HG03457 (cell line): ENCODE data around the gene ATP8A2.

Experiments used
- ATAC-seq: cut with Tn5 transposase; IDR thresholded peaks from one replicate; pipeline ENCODE4 v1.9.1; 2021; ENCODE audit warnings: moderate number of reproducible peaks; ENCODE audit not compliant: unreplicated experiment

The ATP8A2 gene

DNA sequence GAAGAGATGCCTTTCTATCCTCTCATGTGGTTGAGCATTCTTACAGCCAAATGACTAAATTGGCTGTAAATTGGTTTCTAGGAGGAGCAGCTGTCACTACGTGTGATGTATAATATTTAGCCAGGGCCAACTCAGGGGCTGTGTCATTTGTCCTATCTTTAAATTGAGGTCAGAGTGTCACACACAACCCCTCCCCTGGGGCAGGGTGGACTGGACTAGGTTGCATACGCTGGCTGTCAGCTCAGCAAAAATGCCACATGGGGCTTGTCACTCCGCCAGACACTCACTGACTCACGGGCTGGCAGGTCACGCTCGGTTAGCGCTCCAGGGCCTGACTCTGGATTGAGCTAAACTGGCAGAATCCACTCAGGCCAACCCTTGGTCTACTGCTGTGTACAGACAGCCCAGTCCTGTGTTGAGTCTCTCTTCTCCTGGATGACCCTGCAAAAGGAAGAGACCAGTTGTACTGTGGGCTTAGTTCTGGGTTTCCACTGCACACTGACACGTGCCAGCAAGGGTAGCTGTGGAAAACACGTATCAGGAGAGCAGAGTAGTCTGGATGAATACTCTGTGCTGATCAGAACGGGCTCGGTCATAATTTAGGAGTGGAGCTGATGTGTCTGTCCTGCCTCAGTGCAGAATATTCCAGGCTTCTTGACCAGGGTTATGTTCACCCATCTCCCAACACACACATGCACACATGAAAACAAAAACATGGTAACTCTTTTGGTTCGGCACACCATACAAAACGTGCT lies 650.9 kb downstream of the ATP8A2 start:
- no peak for ATAC-seq

DNA sequence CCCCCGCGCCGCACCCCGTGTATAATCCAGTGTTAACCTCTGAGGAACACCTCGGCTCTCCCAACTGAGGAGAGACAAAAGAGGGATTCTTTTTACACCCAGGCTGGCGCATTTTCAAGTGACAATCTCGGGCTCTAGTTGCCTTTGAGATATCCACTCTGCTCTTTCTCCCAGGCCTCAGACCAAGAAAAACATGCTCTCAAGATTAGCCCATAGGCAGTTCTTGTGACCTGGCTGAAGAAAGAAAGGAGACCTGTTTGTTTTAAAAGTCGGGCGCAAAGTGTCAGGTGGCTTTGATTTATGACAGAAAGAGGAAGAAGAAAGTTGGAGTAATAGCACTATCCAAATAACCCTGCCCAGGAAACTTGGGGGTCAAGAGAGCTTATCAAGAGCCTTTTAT lies 652.8 kb downstream of the ATP8A2 start:
- no peak for ATAC-seq

DNA sequence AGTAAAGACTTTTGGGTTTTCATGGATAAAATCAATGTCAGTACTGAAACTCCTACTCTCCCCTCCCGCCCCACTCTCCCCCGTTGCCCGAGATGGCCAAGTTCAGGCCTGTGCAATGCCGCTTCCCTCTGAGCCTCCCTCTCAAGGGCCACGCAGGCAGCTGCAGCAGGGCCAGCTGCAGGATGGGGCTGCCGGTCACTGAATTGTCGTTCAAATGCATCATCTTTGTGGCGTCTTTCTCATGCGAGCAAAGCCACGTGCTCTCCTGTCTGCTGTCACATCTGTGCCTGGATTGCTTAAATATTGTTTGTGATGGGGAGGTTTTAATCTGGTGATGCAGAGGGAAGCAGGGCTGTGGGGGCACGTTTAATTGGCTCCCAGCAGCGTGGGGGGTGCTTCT lies 653.4 kb downstream of the ATP8A2 start:
- ATAC-seq = no peak

DNA sequence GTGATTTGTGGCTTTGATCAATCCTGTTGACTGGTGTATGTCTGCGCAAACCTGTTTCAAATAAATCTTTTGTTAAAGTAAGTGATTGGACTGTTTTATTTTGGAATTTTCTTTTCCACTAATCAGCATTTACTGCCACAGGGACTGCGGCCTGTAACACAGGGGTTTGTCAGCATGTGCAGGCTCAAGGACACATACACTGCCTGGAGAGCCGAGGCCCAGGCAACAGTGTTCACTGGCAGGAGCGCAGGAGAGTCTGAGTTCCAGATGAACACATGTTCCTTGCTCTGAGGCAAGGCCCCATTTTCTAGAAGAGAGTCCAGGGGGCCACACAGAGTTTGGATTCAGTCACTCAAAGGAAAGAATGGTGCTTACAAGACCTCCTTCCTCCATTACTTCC lies 654.0 kb downstream of the ATP8A2 start:
- ATAC-seq = no peak

DNA sequence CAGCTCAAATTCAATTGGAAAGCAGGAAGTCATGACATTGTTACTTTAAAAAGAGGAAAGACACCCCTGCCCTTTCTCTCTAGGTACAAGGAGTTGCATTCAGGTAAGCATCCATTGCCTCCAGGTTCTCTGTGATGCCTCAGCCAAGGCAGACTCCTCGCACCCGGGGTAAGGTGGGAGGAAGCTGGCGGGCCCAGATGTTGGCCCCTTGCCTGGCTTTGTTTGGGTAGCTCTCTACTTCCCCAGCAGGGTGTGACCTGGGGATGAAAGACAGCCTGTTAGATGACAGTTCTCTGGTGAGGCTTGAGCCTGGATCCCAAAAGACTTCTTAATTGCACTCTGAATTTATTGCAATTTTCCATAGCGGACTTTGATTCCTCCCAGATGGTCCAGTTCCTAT lies 654.4 kb downstream of the ATP8A2 start:
- no peak for ATAC-seq

- ATAC-seq = no peak
These were observed 657.9 kb downstream of the ATP8A2 start for GRCh38 chr13:26029581-26030136.

GRCh38 chr13:26030331-26030730 lies 658.6 kb downstream of the ATP8A2 start:
- no peak for ATAC-seq

GRCh38 chr13:26034018-26034417 lies 662.2 kb downstream of the ATP8A2 start:
- no peak for ATAC-seq

GRCh38 chr13:26036383-26036782 lies 664.6 kb downstream of the ATP8A2 start:
- ATAC-seq = no peak

GRCh38 chr13:26037302-26037701 lies 665.5 kb downstream of the ATP8A2 start:
- no peak for ATAC-seq

GRCh38 chr13:26038931-26039475 lies 667.2 kb downstream of the ATP8A2 start:
- no peak for ATAC-seq

DNA sequence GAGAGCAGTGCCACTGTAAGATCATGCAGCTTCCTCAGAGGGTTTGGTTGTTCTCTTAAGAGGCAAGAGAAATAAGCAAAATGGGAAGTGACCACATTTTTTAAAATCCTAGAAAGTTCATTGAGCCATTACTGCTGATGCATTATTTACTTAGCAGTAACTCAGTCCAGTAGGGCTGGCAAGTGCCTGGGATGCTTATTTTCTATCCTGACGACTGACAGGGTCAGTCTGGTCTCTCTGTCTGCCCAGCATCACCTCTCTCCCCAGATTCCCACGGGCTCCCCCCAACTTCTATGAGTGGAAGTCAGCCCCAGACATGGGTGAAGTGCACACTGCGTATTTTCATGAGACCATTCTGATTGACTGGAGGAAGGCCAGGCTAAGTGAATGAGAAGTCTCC lies 669.7 kb downstream of the ATP8A2 start:
- ATAC-seq = no peak

DNA sequence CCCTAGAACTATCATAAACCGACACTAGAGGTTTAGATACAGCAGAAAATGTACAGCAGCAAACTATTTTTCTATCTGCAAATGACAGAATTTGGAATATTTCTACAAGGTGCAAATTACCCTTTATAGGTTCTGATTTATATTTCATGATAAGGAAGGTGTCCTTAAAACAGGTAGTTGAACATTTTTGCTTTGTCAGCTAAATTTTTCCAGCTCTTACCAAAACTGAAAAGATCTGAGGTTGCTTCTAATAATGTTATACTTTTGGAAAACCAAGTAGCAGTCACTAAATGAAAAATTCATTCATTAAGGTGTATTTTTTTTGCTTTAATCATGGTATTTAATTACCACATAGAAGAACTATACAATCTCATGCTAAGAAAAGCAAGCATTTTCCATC lies 671.0 kb downstream of the ATP8A2 start:
- ATAC-seq = no peak

DNA sequence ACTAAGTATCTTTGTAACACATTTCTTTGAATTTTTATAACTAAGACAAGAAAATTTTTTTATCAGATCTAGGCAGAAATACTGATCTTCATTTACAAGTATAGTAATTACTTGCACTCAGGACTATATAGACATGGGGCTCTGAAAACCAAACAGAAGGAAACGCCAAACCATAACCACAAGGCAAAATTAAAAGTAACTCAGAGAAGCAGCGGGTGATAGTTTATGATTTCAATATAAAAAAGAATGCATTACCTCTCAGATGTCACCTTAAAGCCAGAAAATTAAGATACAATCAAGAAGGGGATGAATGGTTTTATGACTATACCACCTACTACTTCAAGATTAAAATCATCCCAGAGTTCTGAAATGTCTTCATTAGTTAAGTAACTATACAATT lies 673.4 kb downstream of the ATP8A2 start:
- no peak for ATAC-seq

- no peak for ATAC-seq
These were observed 674.9 kb downstream of the ATP8A2 start for GRCh38 chr13:26046639-26047038.

GRCh38 chr13:26047040-26047439 lies 675.3 kb downstream of the ATP8A2 start:
- ATAC-seq = no peak

DNA sequence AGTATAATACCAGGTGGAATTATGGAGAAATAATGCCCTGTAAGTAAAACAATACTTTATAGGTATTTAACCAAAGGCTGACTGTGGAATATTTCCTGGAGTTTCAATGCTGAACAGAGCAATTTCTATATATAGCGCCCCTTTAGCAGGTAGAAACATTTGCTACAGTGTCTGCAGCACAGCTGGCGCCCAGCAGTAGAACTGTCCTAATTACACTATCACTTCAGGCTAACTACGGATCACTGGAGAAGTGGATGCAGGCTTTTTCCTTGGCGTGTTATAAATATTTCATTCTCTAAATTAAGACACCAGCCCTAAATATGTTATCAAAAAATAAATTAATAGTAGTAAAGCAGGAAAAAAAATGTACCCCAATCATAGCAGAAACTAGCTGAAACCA lies 677.0 kb downstream of the ATP8A2 start:
- ATAC-seq = no peak

DNA sequence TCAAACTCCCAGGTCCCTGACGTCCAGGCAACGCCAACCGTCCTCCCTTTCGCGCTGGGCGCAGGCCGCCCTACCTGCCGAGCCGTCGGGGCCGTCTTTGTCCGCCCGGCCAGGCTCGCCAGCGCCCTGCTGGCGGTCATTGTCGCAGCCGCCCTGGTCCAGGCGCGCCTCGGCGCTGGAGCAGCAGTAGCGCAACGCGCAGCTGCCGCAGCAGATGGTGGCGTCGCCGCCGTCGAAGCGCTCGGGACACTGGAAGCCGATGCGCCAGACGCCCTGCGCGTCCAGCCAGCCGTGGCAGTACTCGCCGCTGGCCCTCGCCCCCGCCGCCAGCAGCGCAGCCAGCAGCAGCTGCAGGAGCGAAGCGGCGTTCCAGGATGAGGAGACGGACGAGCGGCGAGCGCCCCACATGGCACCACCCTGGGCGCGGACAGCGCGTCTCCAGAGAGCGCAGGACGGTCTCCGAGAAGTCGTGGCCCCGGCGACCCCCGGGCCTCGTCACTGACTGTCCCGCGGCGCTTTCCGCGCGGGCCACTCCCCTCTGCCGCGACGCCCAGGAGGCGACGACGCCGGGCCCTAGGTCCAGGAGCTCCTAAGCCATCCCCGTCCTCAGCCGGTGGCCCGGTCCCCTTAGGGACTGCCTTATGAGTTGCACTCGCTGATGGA lies 678.9 kb downstream of the ATP8A2 start:
- ATAC-seq = no peak

DNA sequence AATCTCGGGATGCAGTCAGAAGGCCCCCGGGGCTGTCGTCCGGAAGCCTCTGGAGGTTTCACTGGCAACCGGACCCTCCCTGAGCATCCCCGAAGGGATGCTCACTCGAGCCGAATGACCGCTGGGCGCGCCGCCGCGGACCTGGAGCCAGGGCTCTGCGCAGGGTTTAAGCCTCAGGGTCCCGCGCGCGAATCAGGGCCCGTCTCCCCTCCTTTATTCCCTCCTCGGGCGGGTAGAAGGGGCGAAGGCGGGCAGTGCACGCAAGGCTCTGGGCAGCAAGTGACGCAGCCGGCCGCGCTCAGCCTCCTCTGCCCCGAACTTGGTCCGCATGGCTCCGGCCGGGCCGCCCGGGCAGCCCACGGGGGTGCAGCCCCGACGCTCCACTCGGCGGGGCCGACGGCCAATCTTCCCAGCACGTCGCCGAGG lies 679.5 kb downstream of the ATP8A2 start:
- ATAC-seq = no peak

- ATAC-seq = no peak
These were observed 680.0 kb downstream of the ATP8A2 start, which contains the start of gene SHISA2 for GRCh38 chr13:26051657-26052311. Gene SHISA2 (minus strand): TSS chr13:26052016. CDS start chr13:26050975, 1,041 bp downstream.

DNA sequence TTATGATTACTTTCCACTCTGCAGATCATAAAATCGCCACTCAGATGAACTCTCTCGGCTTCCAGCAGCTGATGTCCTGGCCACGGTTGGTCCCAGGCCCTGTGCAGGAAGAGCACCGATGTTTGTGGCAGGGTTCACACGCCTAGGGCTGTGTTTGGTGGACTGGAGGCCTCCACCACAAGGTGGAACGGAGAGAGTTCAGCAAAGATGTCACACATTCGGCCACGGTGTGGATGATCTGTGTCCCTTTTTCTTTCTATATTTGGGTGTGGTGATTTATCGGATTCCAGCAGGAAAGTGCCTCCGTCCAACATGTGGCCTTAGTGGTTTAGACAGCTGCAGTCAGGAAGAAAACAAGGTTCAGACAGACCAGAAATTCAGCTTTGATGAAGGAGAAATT lies 680.6 kb downstream of the ATP8A2 start:
- ATAC-seq = no peak
